GM21717 (cell line): ENCODE measurements around the gene XPC.
A peak's percentile ranks its signal among the peaks of the same experiment; 100 is the strongest.
"Not testable (repeated sequence)": the region's sequence is repeated elsewhere in the genome, so short reads cannot be mapped to it uniquely, and the experiment has no call there.

ENCODE experiments used
- ATAC-seq: cut with Tn5 transposase; IDR thresholded peaks from one replicate; pipeline ENCODE4 v1.9.1; 2021; ENCODE audit warnings: mild to moderate bottlenecking, moderate library complexity; ENCODE audit not compliant: unreplicated experiment

The XPC gene

GRCh38 chr3:14178247-14179113 lies at the start of gene XPC, which contains the start of gene LSM3:
Gene XPC, minus strand, starts transcription at chr3:14178601. Its CDS starts 33 bp downstream, at chr3:14178568.
Gene LSM3, plus strand, starts transcription at chr3:14178817. Its CDS starts 44 bp downstream, at chr3:14178861.
- peak; percentile 92 for ATAC-seq

GRCh38 chr3:14227856-14228255 lies 49.5 kb upstream of the XPC start:
- no peak for ATAC-seq

GRCh38 chr3:14226351-14226750 lies 48.0 kb upstream of the XPC start:
- not testable (repeated sequence) for ATAC-seq

- peak; percentile 59 for ATAC-seq
Observed at GRCh38 chr3:14225421-14225820, 47.0 kb upstream of the XPC start.

GRCh38 chr3:14224895-14225294 lies 46.5 kb upstream of the XPC start:
- no peak for ATAC-seq

- ATAC-seq, result no peak
Observed at GRCh38 chr3:14223595-14223994, 45.2 kb upstream of the XPC start.

- no peak for ATAC-seq
Observed at GRCh38 chr3:14222900-14223594, 44.6 kb upstream of the XPC start.

- ATAC-seq, result no peak
Observed at GRCh38 chr3:14222457-14222856, 44.1 kb upstream of the XPC start.

- no peak for ATAC-seq
Observed at GRCh38 chr3:14221902-14222301, 43.5 kb upstream of the XPC start.

- ATAC-seq, result no peak
Observed at GRCh38 chr3:14220933-14221332, 42.5 kb upstream of the XPC start.

- no peak for ATAC-seq
Observed at GRCh38 chr3:14218355-14218754, 40.0 kb upstream of the XPC start.

- no peak for ATAC-seq
Observed at GRCh38 chr3:14216257-14217048, 38.1 kb upstream of the XPC start.

GRCh38 chr3:14214764-14215163 lies 36.4 kb upstream of the XPC start:
- ATAC-seq, result no peak

GRCh38 chr3:14213066-14213774 lies 34.8 kb upstream of the XPC start:
- ATAC-seq, result no peak

- ATAC-seq, result no peak
Observed at GRCh38 chr3:14212032-14212431, 33.6 kb upstream of the XPC start.

GRCh38 chr3:14211621-14212020 lies 33.2 kb upstream of the XPC start:
- no peak for ATAC-seq

GRCh38 chr3:14210843-14211594 lies 32.6 kb upstream of the XPC start:
- no peak for ATAC-seq

GRCh38 chr3:14210290-14210688 lies 31.9 kb upstream of the XPC start:
- no peak for ATAC-seq

- no peak for ATAC-seq
Observed at GRCh38 chr3:14209581-14210289, 31.3 kb upstream of the XPC start.
